PC-9 (cell line): ENCODE results near the gene TENM4.

Experiments used
- CTCF ChIP-seq: fragments of 200-600 bp; sonication (generic); conservative IDR thresholded peaks from 2 replicates; pipeline ENCODE4 v1.6.1; 2017; ENCODE audit warnings: mixed run types, antibody characterized with exemption, mild to moderate bottlenecking, moderate library complexity
- EZH2 ChIP-seq: fragments of 200-600 bp; sonication (generic); IDR thresholded peaks from 2 replicates; pipeline ENCODE4 v1.8.0; 2017; ENCODE audit warnings: antibody characterized with exemption, low read depth

GRCh38 chr11:78850078-78850477, 590.8 kb downstream of the TENM4 start:
- no peak for TF ChIP-seq CTCF
- TF ChIP-seq EZH2, result no peak
